B cell (primary cell): ENCODE data around the gene HAPSTR1.

Source experiments
- EZH2 ChIP-seq: IDR thresholded peaks from 2 replicates; pipeline ENCODE4 v1.6.1; 2012; ENCODE audit warnings: borderline replicate concordance, low read depth, mild to moderate bottlenecking, moderate library complexity, low read length; ENCODE audit not compliant: insufficient read depth, poor library complexity, severe bottlenecking
- TF ChIP-seq, protein P1 (sequence below): fragments of 200-600 bp; IDR thresholded peaks from one replicate; pipeline ENCODE4 v1.8.0; 2022; ENCODE audit warnings: antibody characterized with exemption, mild to moderate bottlenecking

DNA sequence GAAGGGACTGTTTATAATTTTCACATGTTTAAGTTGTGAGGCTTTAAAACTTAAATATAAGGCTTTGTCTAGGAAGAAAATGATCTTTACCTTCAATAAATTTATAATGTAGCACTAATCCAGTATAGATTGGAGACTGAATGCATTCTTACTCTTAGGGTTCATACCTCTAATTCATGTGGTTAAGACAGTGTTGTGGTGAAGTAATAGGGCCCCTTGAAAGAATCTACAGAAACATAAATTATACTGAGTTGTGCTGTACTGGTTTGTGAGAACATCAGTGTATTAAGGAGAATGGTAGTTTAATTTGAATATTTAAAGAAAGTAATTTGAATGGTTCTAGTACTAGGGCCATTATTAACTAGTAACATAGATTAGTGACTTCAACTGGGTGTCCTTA lies 13.7 kb downstream of the HAPSTR1 start:
- TF ChIP-seq, protein P1, sequence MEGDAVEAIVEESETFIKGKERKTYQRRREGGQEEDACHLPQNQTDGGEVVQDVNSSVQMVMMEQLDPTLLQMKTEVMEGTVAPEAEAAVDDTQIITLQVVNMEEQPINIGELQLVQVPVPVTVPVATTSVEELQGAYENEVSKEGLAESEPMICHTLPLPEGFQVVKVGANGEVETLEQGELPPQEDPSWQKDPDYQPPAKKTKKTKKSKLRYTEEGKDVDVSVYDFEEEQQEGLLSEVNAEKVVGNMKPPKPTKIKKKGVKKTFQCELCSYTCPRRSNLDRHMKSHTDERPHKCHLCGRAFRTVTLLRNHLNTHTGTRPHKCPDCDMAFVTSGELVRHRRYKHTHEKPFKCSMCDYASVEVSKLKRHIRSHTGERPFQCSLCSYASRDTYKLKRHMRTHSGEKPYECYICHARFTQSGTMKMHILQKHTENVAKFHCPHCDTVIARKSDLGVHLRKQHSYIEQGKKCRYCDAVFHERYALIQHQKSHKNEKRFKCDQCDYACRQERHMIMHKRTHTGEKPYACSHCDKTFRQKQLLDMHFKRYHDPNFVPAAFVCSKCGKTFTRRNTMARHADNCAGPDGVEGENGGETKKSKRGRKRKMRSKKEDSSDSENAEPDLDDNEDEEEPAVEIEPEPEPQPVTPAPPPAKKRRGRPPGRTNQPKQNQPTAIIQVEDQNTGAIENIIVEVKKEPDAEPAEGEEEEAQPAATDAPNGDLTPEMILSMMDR: no peak
- no peak for TF ChIP-seq EZH2
